Measurements from ENCODE around the gene SSX2IP.

Gene SSX2IP

GRCh38 chr1:84687714-84688462 is 2.4 kb downstream of the SSX2IP start (continued):
- no peak for TF ChIP-seq ZNF354C (tag by site-specific recombination; IDR thresholded peaks at IDR 0.05; ENCODE audit: borderline replicate concordance, low read depth)

DNA sequence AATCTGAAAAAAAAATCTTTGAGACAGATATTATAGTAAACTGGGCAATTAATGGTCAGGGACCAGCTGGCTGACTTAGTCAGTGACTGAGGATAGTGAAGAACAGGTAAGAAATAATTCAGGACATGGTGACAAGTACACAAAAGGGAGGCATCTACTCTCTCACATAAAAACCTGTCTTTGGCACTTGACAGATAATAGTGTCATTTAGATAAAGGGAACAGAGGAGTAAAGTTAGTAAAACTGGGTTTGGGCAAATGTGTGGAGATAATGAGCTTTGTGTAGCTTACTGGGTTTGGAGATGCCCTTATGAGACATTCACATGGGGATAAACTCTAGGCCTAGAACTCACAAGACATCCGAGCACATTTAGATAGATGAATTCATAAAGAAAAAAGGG is 4.0 kb downstream of the SSX2IP start:
- ChIA-PET CTCF (interaction anchor here (0.6 to 0.7 kb wide), 2 partner anchors 11 to 18 kb away, joined by 3 to 4 read pairs; no protein-coding TSS in a partner anchor), POLR2A (no interaction called here)
- H3K4me3 ChIP-seq (ENCODE audit: low read depth, low read length) = no peak overlapping the region
- no peak overlapping the region for H3K27ac ChIP-seq (ENCODE audit: extremely low read depth, low read depth, low read length)
- H3K36me3 ChIP-seq (ENCODE audit: control insufficient read depth in 2 of 2, insufficient read depth in 1 of 2, low read length in 2 of 2) = no peaks in the 10 kb centered on the region
- 0 out of 2 replicates have a peak, but pooled peaks cover 3% of the 10 kb centered on the region for H3K4me1 ChIP-seq (ENCODE audit: control insufficient read depth, insufficient read depth, low read length)
- H3K9me3 ChIP-seq (ENCODE audit: control insufficient read depth, insufficient read depth, low read depth, low read length) = no peaks in the 10 kb centered on the region
- no peak for TF ChIP-seq ZNF621 (tag by site-specific recombination; IDR thresholded peaks at IDR 0.05)
- TF ChIP-seq ZNF624 (tag by site-specific recombination; IDR thresholded peaks at IDR 0.05) = no peak
- TF ChIP-seq GLIS2 (tag by site-specific recombination; IDR thresholded peaks at IDR 0.05) = no peak
- no peak for TF ChIP-seq AEBP2 (tag by site-specific recombination; IDR thresholded peaks at IDR 0.05; ENCODE audit: borderline replicate concordance)
- TF ChIP-seq ZNF202 (tag by site-specific recombination; IDR thresholded peaks at IDR 0.05; ENCODE audit: borderline replicate concordance) = no peak
- peak; percentile 54 for TF ChIP-seq PRDM6 (tag by site-specific recombination; IDR thresholded peaks at IDR 0.05)
- TF ChIP-seq ZNF155 (tag by site-specific recombination; IDR thresholded peaks at IDR 0.05) = no peak
- no peak for TF ChIP-seq ZNF560 (tag by site-specific recombination; IDR thresholded peaks at IDR 0.05; ENCODE audit: borderline replicate concordance)

- ChIA-PET POLR2A (no interaction called here), CTCF (interaction anchor here (1.5 kb wide), 1 partner anchor 14 kb away, joined by 3 read pairs; no protein-coding TSS in a partner anchor)
- no peaks in the 10 kb centered on the region for H3K36me3 ChIP-seq (ENCODE audit: control insufficient read depth in 2 of 2, insufficient read depth in 1 of 2, low read length in 2 of 2)
- TF ChIP-seq ZNF366 (tag by site-specific recombination; conservative IDR thresholded peaks at IDR 0.05) = no peak
- TF ChIP-seq ZNF18 (tag by site-specific recombination; IDR thresholded peaks at IDR 0.05) = no peak
- TF ChIP-seq ZNF416 (tag by site-specific recombination; IDR thresholded peaks at IDR 0.05) = no peak
- TF ChIP-seq, protein P1, sequence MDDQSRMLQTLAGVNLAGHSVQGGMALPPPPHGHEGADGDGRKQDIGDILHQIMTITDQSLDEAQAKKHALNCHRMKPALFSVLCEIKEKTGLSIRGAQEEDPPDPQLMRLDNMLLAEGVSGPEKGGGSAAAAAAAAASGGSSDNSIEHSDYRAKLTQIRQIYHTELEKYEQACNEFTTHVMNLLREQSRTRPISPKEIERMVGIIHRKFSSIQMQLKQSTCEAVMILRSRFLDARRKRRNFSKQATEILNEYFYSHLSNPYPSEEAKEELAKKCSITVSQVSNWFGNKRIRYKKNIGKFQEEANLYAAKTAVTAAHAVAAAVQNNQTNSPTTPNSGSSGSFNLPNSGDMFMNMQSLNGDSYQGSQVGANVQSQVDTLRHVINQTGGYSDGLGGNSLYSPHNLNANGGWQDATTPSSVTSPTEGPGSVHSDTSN (CRISPR knock-in tag; IDR thresholded peaks at IDR 0.05) = no peak
- no peak for TF ChIP-seq YY1 (tag by site-specific recombination; IDR thresholded peaks at IDR 0.05)
- TF ChIP-seq, protein P2, sequence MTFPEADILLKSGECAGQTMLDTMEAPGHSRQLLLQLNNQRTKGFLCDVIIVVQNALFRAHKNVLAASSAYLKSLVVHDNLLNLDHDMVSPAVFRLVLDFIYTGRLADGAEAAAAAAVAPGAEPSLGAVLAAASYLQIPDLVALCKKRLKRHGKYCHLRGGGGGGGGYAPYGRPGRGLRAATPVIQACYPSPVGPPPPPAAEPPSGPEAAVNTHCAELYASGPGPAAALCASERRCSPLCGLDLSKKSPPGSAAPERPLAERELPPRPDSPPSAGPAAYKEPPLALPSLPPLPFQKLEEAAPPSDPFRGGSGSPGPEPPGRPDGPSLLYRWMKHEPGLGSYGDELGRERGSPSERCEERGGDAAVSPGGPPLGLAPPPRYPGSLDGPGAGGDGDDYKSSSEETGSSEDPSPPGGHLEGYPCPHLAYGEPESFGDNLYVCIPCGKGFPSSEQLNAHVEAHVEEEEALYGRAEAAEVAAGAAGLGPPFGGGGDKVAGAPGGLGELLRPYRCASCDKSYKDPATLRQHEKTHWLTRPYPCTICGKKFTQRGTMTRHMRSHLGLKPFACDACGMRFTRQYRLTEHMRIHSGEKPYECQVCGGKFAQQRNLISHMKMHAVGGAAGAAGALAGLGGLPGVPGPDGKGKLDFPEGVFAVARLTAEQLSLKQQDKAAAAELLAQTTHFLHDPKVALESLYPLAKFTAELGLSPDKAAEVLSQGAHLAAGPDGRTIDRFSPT (tag by site-specific recombination; IDR thresholded peaks at IDR 0.05) = no peak
- no peak for TF ChIP-seq ZBTB44 (tag by site-specific recombination; IDR thresholded peaks at IDR 0.05)
- no peak for TF ChIP-seq ZNF175 (tag by site-specific recombination; IDR thresholded peaks at IDR 0.05)
Observed at GRCh38 chr1:84683508-84683907, 6.8 kb downstream of the SSX2IP start.

More at GRCh38 chr1:84683508-84683907, 6.8 kb downstream of the SSX2IP start:
- Histone ChIP-seq H3K4me1 (ENCODE audit: control insufficient read depth, insufficient read depth, low read length) (0 out of 2 replicates have a peak, but pooled peaks cover 3% of the 10 kb centered on the region), H3K4me3 (ENCODE audit: low read depth, low read length) (no peak overlapping the region), H3K9me3 (ENCODE audit: control insufficient read depth, insufficient read depth, low read depth, low read length) (no peaks in the 10 kb centered on the region), H3K27ac (ENCODE audit: extremely low read depth, low read depth, low read length) (no peak overlapping the region)
